HEK293T (cell line): ENCODE measurements around the gene FXN.

Experiments used
- ARNT ChIP-seq: fragments of 450-650 bp; IDR thresholded peaks from 2 replicates; pipeline ENCODE4 v1.6.1; 2017; ENCODE audit warnings: mild to moderate bottlenecking
- BHLHE40 ChIP-seq: fragments of 450-650 bp; IDR thresholded peaks from 2 replicates; pipeline ENCODE4 v1.6.1; 2016; ENCODE audit warnings: mild to moderate bottlenecking, moderate library complexity, borderline replicate concordance
- ELF4 ChIP-seq: fragments of 450-650 bp; IDR thresholded peaks from 2 replicates; pipeline ENCODE4 v1.6.1; 2017; ENCODE audit warnings: antibody characterized with exemption
- FOXA1 ChIP-seq: fragments of 450-650 bp; IDR thresholded peaks from 2 replicates; pipeline ENCODE4 v1.6.1; 2016; ENCODE audit warnings: mild to moderate bottlenecking
- FOXK2 ChIP-seq: fragments of 450-650 bp; IDR thresholded peaks from 2 replicates; pipeline ENCODE4 v1.6.1; 2016; ENCODE audit warnings: mild to moderate bottlenecking
- FOXM1 ChIP-seq: fragments of 450-650 bp; IDR thresholded peaks from 2 replicates; pipeline ENCODE4 v1.6.1; 2017; ENCODE audit warnings: mild to moderate bottlenecking, borderline replicate concordance
- HDGF ChIP-seq: fragments of 450-650 bp; IDR thresholded peaks from 2 replicates; pipeline ENCODE4 v1.6.1; 2017; ENCODE audit warnings: antibody characterized with exemption, borderline replicate concordance
- SP1 ChIP-seq: fragments of 450-650 bp; IDR thresholded peaks from 2 replicates; pipeline ENCODE4 v1.6.1; 2017
- SUZ12 ChIP-seq: fragments of 450-650 bp; IDR thresholded peaks from 2 replicates; pipeline ENCODE4 v1.6.1; 2016; ENCODE audit warnings: mild to moderate bottlenecking
- ZNF384 ChIP-seq: fragments of 450-650 bp; IDR thresholded peaks from 2 replicates; pipeline ENCODE4 v1.6.1; 2016
- TF ChIP-seq, protein P1 (sequence below): fragments of 450-650 bp; IDR thresholded peaks from 2 replicates; pipeline ENCODE4 v1.6.1; 2016

DNA sequence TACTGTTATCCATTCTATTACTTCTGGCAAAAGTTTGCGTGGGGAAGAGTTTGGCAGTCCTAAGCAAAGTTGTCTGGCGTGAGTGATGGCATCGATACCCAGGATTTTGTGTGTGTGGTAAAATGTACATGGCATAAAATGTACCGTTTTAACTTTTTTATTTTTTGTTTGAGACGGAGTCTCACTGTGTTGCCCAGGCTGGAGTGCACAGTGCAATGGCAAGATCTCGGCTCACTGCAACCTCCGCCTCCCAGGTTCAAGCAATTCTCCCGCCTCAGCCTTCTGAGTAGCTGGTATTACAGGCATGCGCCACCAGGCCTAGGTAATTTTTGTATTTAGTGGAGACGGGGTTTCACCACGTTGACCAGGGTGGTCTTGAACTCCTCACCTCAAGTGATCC lies 83.1 kb downstream of the FXN start:
- no peak for TF ChIP-seq BHLHE40
- no peak for TF ChIP-seq ARNT
- no peak for TF ChIP-seq ELF4
- no peak for TF ChIP-seq SUZ12
- TF ChIP-seq FOXM1 = no peak
- TF ChIP-seq SP1 = no peak
- TF ChIP-seq ZNF384 = no peak
- TF ChIP-seq HDGF = no peak
- TF ChIP-seq, protein P1, sequence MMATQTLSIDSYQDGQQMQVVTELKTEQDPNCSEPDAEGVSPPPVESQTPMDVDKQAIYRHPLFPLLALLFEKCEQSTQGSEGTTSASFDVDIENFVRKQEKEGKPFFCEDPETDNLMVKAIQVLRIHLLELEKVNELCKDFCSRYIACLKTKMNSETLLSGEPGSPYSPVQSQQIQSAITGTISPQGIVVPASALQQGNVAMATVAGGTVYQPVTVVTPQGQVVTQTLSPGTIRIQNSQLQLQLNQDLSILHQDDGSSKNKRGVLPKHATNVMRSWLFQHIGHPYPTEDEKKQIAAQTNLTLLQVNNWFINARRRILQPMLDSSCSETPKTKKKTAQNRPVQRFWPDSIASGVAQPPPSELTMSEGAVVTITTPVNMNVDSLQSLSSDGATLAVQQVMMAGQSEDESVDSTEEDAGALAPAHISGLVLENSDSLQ = no peak
- TF ChIP-seq FOXK2 = no peak
- no peak for TF ChIP-seq FOXA1
